MCF 10A (cell line): ENCODE measurements around the gene KIFC3. TPM values are rescaled to one million over a fixed set of nuclear protein-coding genes. Genes with fewer than 3 reads are reported as not detected.
A peak's percentile ranks its signal among the peaks of the same experiment; 100 is the strongest.
"Not testable (repeated sequence)": the region's sequence is repeated elsewhere in the genome, so short reads cannot be mapped to it uniquely, and the experiment has no call there.

Experiments
- BruUV-seq: library from RNA; stranded (reverse); fragments of 400-500 nt; replicated peaks from 2 replicates; lab custom pipeline; 2021; lab: Mats Ljungman, UMichigan
- CTCF ChIA-PET: fragments of 300-600 bp; sonication (Branson Sonifier 250); formaldehyde crosslinking; extraction: SDS; loops from one replicate; lab custom pipeline; 2021; ENCODE audit warnings: antibody characterized with exemption, inconsistent platforms; lab: Yijun Ruan, JAX
- POLR2A ChIA-PET: fragments of 300-600, 350-650 bp; sonication (Branson Sonifier 250); formaldehyde crosslinking; extraction: SDS; loops from one replicate; lab custom pipeline; 2020; ENCODE audit warnings: antibody characterized with exemption, inconsistent platforms; lab: Yijun Ruan, JAX
- DNase-seq: peaks from one replicate; pipeline ENCODE4 v3.0.0-alpha.2; 2018; ENCODE audit not compliant: unreplicated experiment
- H3K27ac Mint-ChIP-seq: one replicate; pipeline ENCODE4 v1.8.0; 2022; ENCODE audit warnings: mild to moderate bottlenecking, low read depth, mixed read lengths; ENCODE audit not compliant: unreplicated experiment
- H3K27me3 Mint-ChIP-seq: one replicate; pipeline ENCODE4 v1.8.0; 2022; ENCODE audit warnings: mixed read lengths; ENCODE audit not compliant: insufficient read depth, unreplicated experiment
- H3K36me3 Mint-ChIP-seq: one replicate; pipeline ENCODE4 v1.8.0; 2022; ENCODE audit warnings: mild to moderate bottlenecking, moderate library complexity, mixed read lengths; ENCODE audit not compliant: insufficient read depth, unreplicated experiment
- H3K4me1 Mint-ChIP-seq: one replicate; pipeline ENCODE4 v1.8.0; 2022; ENCODE audit warnings: mixed read lengths; ENCODE audit not compliant: insufficient read depth, unreplicated experiment
- H3K4me3 Mint-ChIP-seq: one replicate; pipeline ENCODE4 v1.8.0; 2022; ENCODE audit warnings: mild to moderate bottlenecking, moderate library complexity, mixed read lengths; ENCODE audit not compliant: unreplicated experiment
- H3K9me3 Mint-ChIP-seq: one replicate; pipeline ENCODE4 v1.8.0; 2022; ENCODE audit warnings: mixed read lengths; ENCODE audit not compliant: unreplicated experiment
- intact Hi-C: fragments of 100-400 bp; cut with micrococcal nuclease; formaldehyde crosslinking; loops from 2 replicates; pipeline ENCODE4 v1.14.1; 2022
- total RNA-seq: library from RNA; stranded (reverse); gene quantifications from 2 replicates; pipeline ENCODE4 v1.2.3, GENCODE V29; 2022
- TF ChIP-seq, protein P1 (sequence below): fragments of 200-600 bp; IDR thresholded peaks from one replicate; pipeline ENCODE4 v1.8.0; 2022; ENCODE audit warnings: antibody characterized with exemption, mild to moderate bottlenecking; ENCODE audit not compliant: unreplicated experiment

Gene KIFC3
- total RNA-seq, 1 experiment from 2014 or later, result 120 TPM

DNA sequence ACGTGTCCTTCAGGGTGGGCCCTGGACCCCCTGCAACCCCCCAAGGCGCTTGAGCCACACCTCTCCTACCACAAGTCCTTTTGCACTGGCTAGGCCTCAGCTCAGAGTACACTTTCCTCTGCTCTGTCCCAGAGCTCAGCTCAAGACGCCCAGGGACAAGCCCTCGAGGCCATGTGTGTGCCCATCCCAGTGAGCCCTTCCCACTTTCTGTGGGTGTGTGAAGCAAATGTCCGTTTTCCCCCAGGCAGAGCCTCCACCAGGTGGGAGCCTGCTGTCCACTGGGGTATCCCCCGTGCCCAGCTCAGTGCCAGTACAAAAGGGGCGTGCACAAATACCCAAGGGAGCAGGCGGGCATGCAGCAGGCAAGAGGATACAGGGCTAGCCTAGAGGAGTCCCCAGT is 18.4 kb downstream of the KIFC3 start:
- H3K4me1 Mint-ChIP-seq, result peaks cover 17% of the 10 kb centered on the region
- no TSS peak for BruUV-seq
- CTCF ChIA-PET, result interaction anchor here (0.6 to 1.6 kb wide), 3 partner anchors 26 to 221 kb away, joined by 4 to 5 read pairs (median 4); no protein-coding TSS in a partner anchor
- H3K9me3 Mint-ChIP-seq, result no peaks in the 10 kb centered on the region
- POLR2A ChIA-PET, result no interaction called here
- no peaks in the 10 kb centered on the region for H3K27me3 Mint-ChIP-seq
- intact Hi-C loops, result no loop called here
- TF ChIP-seq, protein P1, sequence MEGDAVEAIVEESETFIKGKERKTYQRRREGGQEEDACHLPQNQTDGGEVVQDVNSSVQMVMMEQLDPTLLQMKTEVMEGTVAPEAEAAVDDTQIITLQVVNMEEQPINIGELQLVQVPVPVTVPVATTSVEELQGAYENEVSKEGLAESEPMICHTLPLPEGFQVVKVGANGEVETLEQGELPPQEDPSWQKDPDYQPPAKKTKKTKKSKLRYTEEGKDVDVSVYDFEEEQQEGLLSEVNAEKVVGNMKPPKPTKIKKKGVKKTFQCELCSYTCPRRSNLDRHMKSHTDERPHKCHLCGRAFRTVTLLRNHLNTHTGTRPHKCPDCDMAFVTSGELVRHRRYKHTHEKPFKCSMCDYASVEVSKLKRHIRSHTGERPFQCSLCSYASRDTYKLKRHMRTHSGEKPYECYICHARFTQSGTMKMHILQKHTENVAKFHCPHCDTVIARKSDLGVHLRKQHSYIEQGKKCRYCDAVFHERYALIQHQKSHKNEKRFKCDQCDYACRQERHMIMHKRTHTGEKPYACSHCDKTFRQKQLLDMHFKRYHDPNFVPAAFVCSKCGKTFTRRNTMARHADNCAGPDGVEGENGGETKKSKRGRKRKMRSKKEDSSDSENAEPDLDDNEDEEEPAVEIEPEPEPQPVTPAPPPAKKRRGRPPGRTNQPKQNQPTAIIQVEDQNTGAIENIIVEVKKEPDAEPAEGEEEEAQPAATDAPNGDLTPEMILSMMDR, result no peak
- H3K36me3 Mint-ChIP-seq, result peaks cover 17% of the 10 kb centered on the region
- no peak overlapping the region for H3K27ac Mint-ChIP-seq
- no peak overlapping the region for H3K4me3 Mint-ChIP-seq
- DNase-seq, result no peak

DNA sequence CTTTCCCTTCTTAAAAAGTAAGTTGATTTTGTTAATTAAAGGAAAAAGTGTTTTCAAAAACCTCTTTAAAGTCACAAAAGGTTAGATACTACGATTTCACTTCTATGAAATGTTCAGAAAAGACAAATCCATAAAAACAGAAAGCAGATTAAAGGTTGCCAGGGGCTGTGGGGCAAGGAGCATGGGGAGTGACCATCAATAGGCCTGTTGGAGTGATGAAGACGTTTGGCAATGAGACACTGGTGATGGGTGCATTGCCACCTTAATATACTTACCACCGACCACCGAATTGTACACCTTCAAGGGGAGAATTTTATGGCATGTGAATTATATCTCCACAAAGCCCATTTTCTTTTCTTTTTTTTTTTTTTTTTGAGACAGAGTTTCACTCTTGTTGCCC is 19.2 kb downstream of the KIFC3 start:
- DNase-seq, result no peak
- Mint-ChIP-seq H3K27ac (no peak overlapping the region), H3K27me3 (no peaks in the 10 kb centered on the region), H3K9me3 (no peaks in the 10 kb centered on the region), H3K4me1 (peaks cover 23% of the 10 kb centered on the region), H3K4me3 (no peak overlapping the region), H3K36me3 (peaks cover 17% of the 10 kb centered on the region)
- intact Hi-C loops, result no loop called here
- ChIA-PET POLR2A (interaction anchor here (0.6 to 2.2 kb wide), 2 partner anchors 10 to 13 kb away, joined by 3 to 6 read pairs; no protein-coding TSS in a partner anchor), CTCF (interaction anchor here (0.7 to 2.8 kb wide), 5 partner anchors 9 to 134 kb away, joined by 3 to 19 read pairs (median 4); no protein-coding TSS in a partner anchor)
- BruUV-seq, result no TSS peak
- TF ChIP-seq, protein P1, result no peak

DNA sequence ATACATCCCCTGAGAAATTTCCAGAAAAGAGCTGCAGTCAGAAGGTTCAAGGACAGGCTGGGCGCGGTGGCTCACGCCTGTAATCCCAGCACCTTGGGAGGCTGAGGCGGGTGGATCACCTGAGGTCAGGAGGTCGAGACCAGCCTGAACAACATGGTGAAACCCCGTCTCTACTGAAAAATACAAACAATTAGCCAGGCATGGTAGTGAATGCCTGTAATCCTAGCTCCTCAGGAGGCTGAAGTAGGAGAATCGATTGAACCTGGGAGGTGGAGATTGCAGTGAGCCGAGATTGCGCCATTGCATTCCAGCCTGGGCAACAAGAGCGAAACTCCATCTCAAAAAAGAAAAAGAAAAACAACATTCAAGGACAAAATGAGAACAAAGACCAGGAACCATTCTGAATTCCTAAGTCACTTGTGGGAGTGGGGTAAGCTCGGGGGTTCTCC is 19.7 kb downstream of the KIFC3 start:
- intact Hi-C loops, DNase-seq, H3K9me3 Mint-ChIP-seq, BruUV-seq, H3K27ac Mint-ChIP-seq, H3K27me3 Mint-ChIP-seq, H3K4me3 Mint-ChIP-seq: not testable (repeated sequence)
- H3K4me1 Mint-ChIP-seq, result peaks cover 23% of the 10 kb centered on the region
- ChIA-PET CTCF (interaction anchor here (0.6 to 2.8 kb wide), 8 partner anchors 10 to 1299 kb away, joined by 3 to 19 read pairs (median 4); no protein-coding TSS in a partner anchor), POLR2A (interaction anchor here (0.6 to 2.2 kb wide), 2 partner anchors 11 to 13 kb away, joined by 3 to 6 read pairs; no protein-coding TSS in a partner anchor)
- H3K36me3 Mint-ChIP-seq, result peaks cover 21% of the 10 kb centered on the region

DNA sequence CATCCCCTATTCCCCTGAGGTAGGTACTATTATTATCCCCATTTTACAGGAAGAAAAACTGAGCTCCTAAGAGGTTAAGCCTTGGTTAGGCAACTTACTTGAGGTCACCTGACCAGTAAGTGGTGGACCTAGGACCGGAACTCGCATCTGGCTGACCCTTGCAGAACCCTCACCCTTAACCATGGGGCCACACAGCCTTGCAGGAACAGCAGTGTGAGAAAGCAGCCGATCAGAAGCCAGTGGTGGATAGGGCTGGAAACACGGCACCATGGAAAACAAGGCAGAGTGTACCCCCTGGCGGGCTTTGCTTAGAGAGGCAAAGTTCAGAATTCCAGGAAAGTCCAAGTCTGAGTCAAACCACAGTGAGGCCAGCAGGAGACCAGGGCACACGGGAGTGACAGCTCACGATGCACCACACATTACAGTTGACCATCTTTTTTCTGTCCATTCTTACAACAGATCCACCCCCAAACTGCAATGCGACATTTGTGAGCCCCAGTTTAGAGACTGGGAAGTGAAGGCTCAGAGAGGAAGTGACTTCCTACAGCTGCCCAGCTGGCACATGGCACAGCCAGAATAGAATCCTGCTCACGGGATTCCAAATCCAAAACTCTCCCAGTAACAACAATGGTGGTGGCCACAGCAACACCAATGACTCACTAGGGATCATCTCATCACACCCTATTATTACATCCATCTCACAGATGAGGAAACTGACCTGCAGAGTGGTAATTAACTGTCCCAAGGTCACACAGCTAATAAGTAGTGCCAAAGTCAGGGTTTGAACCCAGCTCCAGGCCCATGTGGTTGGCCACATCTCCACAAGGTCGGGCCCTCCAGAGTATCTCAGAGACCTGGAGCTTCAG is 20.3 kb downstream of the KIFC3 start:
- no TSS peak for BruUV-seq
- intact Hi-C loops, result no loop called here
- DNase-seq, result peak; percentile 47
- Mint-ChIP-seq H3K27ac (no peak overlapping the region), H3K9me3 (no peaks in the 10 kb centered on the region), H3K27me3 (no peaks in the 10 kb centered on the region), H3K36me3 (peaks cover 28% of the 10 kb centered on the region), H3K4me1 (peaks cover 23% of the 10 kb centered on the region), H3K4me3 (no peak overlapping the region)
- ChIA-PET CTCF (interaction anchor here (0.6 to 2.8 kb wide), 8 partner anchors 10 to 1298 kb away, joined by 3 to 19 read pairs (median 4); partner anchors contain the start of gene ZNF319), POLR2A (interaction anchor here (0.6 to 2.2 kb wide), 2 partner anchors 12 to 241 kb away, joined by 3 to 6 read pairs; no protein-coding TSS in a partner anchor)
- TF ChIP-seq, protein P1, result no peak
